GM18951 (cell line): ENCODE measurements around the gene CCDC171.

ENCODE experiments used
- POLR2A ChIP-seq: IDR thresholded peaks from 4 replicates; pipeline ENCODE4 v1.6.1; 2011; ENCODE audit warnings: mild to moderate bottlenecking; ENCODE audit not compliant: insufficient read length, insufficient read depth; ENCODE audit errors: extremely low read depth
- in situ Hi-C: fragments of 300-500 bp; cut with MboI; formaldehyde crosslinking; loops from one replicate; pipeline ENCODE4 v1.12.0; 2022; ENCODE audit warnings: low sequenced_read_pairs, mixed read lengths, inconsistent platforms; ENCODE audit not compliant: unreplicated experiment

Gene CCDC171

DNA sequence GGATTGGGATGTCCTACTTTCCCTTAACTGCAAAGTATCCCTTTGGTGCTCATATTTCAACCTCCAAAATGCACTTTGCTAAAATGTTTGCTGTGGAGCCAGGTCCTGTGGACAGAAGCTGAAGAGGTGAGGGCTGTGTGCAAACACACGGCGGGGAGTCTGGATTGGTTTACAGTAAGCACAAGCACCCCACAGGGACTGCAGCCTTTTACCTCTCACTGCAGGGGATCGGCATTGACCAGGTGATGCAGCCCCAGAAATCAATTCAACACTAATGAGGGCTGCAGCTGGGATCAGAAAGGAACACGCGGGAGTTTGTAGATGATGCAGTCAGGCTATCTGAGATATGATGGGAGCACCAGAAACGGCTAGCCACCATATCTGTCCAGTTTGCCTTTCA, 450.9 kb downstream of the CCDC171 start:
- TF ChIP-seq POLR2A: no peak
- in situ Hi-C loops: no loop called here

GRCh38 chr9:16004613-16005012, 451.8 kb downstream of the CCDC171 start:
- in situ Hi-C loops: no loop called here

GRCh38 chr9:16010221-16010620, 457.4 kb downstream of the CCDC171 start:
- in situ Hi-C loops: no loop called here
- no peak for TF ChIP-seq POLR2A

More at GRCh38 chr9:16004613-16005012, 451.8 kb downstream of the CCDC171 start:
- no peak for TF ChIP-seq POLR2A

GRCh38 chr9:16012621-16013020, 459.8 kb downstream of the CCDC171 start:
- TF ChIP-seq POLR2A: no peak
- in situ Hi-C loops: no loop called here

- TF ChIP-seq POLR2A: no peak
- in situ Hi-C loops: no loop called here
Observed at GRCh38 chr9:16013366-16013765, 460.5 kb downstream of the CCDC171 start.

DNA sequence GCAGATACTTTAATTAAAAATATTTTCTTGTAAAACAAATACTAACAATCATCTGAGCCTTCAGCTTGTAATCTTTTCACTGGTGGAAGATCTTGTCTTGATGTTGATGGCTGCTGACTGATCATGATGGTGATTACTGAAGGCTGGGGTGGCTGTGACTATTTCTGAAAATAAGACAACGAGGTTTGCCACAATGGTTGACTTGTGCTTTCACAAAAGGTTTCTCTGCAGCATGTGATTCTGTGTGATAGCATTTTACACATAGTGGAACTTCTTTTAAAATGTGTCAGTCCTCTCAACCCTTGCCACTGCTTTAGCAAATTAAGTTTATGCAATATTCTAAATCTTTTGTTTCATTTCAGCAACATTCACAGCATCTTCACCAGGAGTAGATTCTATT, 461.0 kb downstream of the CCDC171 start:
- no peak for TF ChIP-seq POLR2A
- in situ Hi-C loops: no loop called here

DNA sequence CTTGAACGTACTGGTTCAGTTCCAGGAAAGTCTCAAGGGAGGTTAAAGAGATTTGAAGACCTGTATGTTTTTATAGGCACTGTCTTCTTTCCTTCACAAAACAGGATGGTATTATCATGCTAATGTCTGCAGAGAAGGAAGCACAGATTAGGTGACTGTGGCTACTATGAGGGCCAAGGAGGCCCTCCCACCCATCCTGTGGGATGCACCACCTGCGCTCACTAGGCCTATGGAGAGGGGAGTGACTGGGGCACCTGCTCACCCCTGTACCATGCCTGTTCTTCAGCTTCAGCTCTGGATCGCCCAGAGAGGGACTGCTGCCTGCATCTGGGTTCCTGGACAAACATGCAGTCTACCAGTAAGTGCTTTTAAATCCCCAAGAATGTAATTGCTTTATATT, 469.4 kb downstream of the CCDC171 start:
- no peak for TF ChIP-seq POLR2A
- in situ Hi-C loops: no loop called here

DNA sequence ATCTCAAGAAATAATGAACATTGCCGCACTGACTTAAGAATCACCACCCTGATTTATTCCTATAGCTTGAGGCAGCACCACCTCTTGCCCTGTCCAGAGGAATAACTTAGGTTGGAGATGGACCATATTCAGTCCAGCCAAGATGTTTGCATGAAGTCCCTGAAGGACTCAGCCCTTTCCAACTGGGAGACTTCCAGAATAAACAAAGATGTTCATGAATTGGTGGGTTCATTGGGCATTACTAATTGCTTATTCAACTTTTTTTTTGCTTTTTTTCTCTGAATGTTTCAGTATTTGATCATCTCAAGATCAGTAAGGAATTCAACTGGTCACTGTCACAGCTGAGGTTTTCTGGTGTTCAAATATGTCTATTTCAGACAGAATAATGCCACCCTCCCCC, 470.6 kb downstream of the CCDC171 start:
- TF ChIP-seq POLR2A: no peak
- in situ Hi-C loops: no loop called here
